ENCODE data around the gene NFATC2. TPM values are rescaled to one million over a fixed set of nuclear protein-coding genes. Genes with fewer than 3 reads are reported as not detected.

The NFATC2 gene
- total RNA-seq, 2 donors from 2014 or later: 4.3 to 8.4 TPM

- Histone ChIP-seq H3K4me3 (no peak overlapping the region), H3K9me3 (no peaks in the 10 kb centered on the region), H3K27ac (no peak overlapping the region), H3K4me1 (replicated peaks) (no peaks in the 10 kb centered on the region), H3K27me3 (replicated peaks; ENCODE audit: insufficient read depth) (no peaks in the 10 kb centered on the region), H3K36me3 (no peaks in the 10 kb centered on the region)
- WGBS: 97% methylated on average over 6 of the region's 6 CpGs
- no peak for DNase-seq (ENCODE audit: low spot score)
- intact Hi-C loops (cut with DNase I): no loop called here
- TF ChIP-seq POLR2AphosphoS5 (IDR thresholded peaks at IDR 0.05) (no peak), CTCF (IDR thresholded peaks at IDR 0.05) (no peak), POLR2A (IDR thresholded peaks at IDR 0.05) (no peak)
Observed at GRCh38 chr20:51429144-51429482, 113.4 kb downstream of the NFATC2 start.

GRCh38 chr20:51428401-51429143 is 113.9 kb downstream of the NFATC2 start:
- intact Hi-C loops (cut with DNase I): no loop called here
- WGBS: 29% methylated on average over 25 of the region's 25 CpGs
- DNase-seq (ENCODE audit: low spot score): no peak
- no peak overlapping the region for H3K4me3 ChIP-seq
- H3K4me1 ChIP-seq (replicated peaks): no peaks in the 10 kb centered on the region
- no peaks in the 10 kb centered on the region for H3K36me3 ChIP-seq
- H3K27me3 ChIP-seq (replicated peaks; ENCODE audit: insufficient read depth): no peaks in the 10 kb centered on the region
- TF ChIP-seq POLR2AphosphoS5 (IDR thresholded peaks at IDR 0.05) (no peak), CTCF (IDR thresholded peaks at IDR 0.05) (no peak), POLR2A (IDR thresholded peaks at IDR 0.05) (no peak)
- H3K9me3 ChIP-seq: no peaks in the 10 kb centered on the region
- no peak overlapping the region for H3K27ac ChIP-seq

GRCh38 chr20:51427651-51428291 is 114.7 kb downstream of the NFATC2 start:
- 90% methylated on average over 14 of the region's 14 CpGs for WGBS

GRCh38 chr20:51426718-51427650 is 115.5 kb downstream of the NFATC2 start:
- H3K4me1 ChIP-seq (replicated peaks): no peaks in the 10 kb centered on the region
- TF ChIP-seq POLR2A (IDR thresholded peaks at IDR 0.05) (no peak), POLR2AphosphoS5 (IDR thresholded peaks at IDR 0.05) (no peak), CTCF (IDR thresholded peaks at IDR 0.05) (no peak)
- no peak overlapping the region for H3K4me3 ChIP-seq
- H3K27ac ChIP-seq: no peak overlapping the region
- WGBS: 91% methylated on average over 19 of the region's 19 CpGs
- no peak for DNase-seq (ENCODE audit: low spot score)
- intact Hi-C loops (cut with DNase I): no loop called here
- H3K9me3 ChIP-seq: no peaks in the 10 kb centered on the region
- no peaks in the 10 kb centered on the region for H3K36me3 ChIP-seq
- H3K27me3 ChIP-seq (replicated peaks; ENCODE audit: insufficient read depth): no peaks in the 10 kb centered on the region

More at GRCh38 chr20:51427651-51428291, 114.7 kb downstream of the NFATC2 start:
- Histone ChIP-seq H3K36me3 (no peaks in the 10 kb centered on the region), H3K4me1 (replicated peaks) (no peaks in the 10 kb centered on the region), H3K27me3 (replicated peaks; ENCODE audit: insufficient read depth) (no peaks in the 10 kb centered on the region), H3K4me3 (no peak overlapping the region), H3K9me3 (no peaks in the 10 kb centered on the region), H3K27ac (no peak overlapping the region)
- DNase-seq (ENCODE audit: low spot score): no peak
- intact Hi-C loops (cut with DNase I): no loop called here
- TF ChIP-seq CTCF (IDR thresholded peaks at IDR 0.05): no peak
- TF ChIP-seq POLR2AphosphoS5 (IDR thresholded peaks at IDR 0.05): no peak
- no peak for TF ChIP-seq POLR2A (IDR thresholded peaks at IDR 0.05)
